ENCODE results near the gene P2RY8.
A peak's percentile ranks its signal among the peaks of the same experiment; 100 is the strongest.

The P2RY8 gene

DNA sequence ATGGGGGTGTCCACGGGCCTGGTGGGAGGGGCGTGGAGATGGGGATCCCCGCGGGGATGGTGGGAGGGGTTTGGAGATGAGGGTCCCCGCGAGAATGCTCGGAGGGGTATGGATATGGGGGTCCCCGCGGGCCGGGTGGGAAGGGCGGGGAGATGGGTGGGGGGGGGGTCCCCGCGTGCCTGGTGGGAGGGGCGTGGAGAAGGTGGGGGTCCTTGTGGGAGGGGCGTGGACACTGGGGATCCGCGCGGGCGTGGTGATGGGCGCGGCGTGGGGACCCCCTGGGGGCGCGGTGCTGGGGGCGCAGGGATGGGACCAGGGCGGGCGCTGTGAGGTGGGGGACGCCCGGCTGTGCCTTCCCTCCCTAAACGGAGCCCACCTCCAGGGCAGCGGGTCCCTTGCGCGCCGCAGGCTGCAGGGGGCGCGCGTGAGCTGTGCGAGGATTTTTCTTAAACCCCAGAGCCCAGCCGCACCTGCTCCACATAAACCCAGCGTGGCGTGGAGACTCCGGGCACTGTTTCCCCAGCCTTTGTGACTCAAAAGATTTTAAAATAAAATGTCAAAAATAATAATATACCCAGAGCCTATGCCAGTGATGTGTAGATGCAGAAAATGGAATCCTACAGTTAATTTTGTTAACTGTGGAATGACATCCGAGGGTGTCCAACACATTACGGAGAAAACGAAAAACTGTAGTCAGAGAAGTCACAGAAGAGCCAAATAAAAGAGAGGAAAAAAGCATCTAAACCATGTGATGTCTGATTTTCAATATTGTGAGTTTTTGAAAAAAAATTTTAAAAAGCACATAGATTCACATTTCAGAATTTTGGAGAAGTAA, 82.8 kb downstream of the P2RY8 start:
- no peak for TF ChIP-seq EZH2 (optimal IDR thresholded peaks at IDR 0.05; ENCODE audit: low read depth, low read length)
- TF ChIP-seq, protein P1, sequence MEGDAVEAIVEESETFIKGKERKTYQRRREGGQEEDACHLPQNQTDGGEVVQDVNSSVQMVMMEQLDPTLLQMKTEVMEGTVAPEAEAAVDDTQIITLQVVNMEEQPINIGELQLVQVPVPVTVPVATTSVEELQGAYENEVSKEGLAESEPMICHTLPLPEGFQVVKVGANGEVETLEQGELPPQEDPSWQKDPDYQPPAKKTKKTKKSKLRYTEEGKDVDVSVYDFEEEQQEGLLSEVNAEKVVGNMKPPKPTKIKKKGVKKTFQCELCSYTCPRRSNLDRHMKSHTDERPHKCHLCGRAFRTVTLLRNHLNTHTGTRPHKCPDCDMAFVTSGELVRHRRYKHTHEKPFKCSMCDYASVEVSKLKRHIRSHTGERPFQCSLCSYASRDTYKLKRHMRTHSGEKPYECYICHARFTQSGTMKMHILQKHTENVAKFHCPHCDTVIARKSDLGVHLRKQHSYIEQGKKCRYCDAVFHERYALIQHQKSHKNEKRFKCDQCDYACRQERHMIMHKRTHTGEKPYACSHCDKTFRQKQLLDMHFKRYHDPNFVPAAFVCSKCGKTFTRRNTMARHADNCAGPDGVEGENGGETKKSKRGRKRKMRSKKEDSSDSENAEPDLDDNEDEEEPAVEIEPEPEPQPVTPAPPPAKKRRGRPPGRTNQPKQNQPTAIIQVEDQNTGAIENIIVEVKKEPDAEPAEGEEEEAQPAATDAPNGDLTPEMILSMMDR (IDR thresholded peaks at IDR 0.05; ENCODE audit: low read length): peak; percentile 74
- Histone ChIP-seq H3K79me2 (ENCODE audit: low read length) (peaks cover 35% of the 10 kb centered on the region), H3K4me2 (ENCODE audit: low read depth, low read length) (peak overlapping the region; percentile 47), H3F3A (ENCODE audit: insufficient read depth, low read length) (no peaks in the 10 kb centered on the region), H3K9ac (ENCODE audit: low read length) (no peak overlapping the region), H3K4me1 (ENCODE audit: low read length) (0 out of 2 replicates have a peak, but pooled peaks cover 9% of the 10 kb centered on the region), H3K36me3 (replicated peaks; ENCODE audit: insufficient read depth, low read length) (no peaks in the 10 kb centered on the region), H3K27me3 (replicated peaks; ENCODE audit: insufficient read depth, low read length) (no peaks in the 10 kb centered on the region), H3K9me3 (replicated peaks; ENCODE audit: insufficient read depth, low read length) (no peaks in the 10 kb centered on the region), H3K9me2 (replicated peaks; ENCODE audit: insufficient read depth, low read length) (no peaks in the 10 kb centered on the region), H3K27ac (ENCODE audit: low read length) (no peak overlapping the region), H4K20me1 (ENCODE audit: insufficient read depth, low read length) (no peaks in the 10 kb centered on the region), H2AFZ (ENCODE audit: low read length) (no peak overlapping the region), H3K4me3 (ENCODE audit: low read length) (peak overlapping the region; percentile 37; the same call in 1 of the 2 replicates)
- peak; percentile 81 for DNase-seq

DNA sequence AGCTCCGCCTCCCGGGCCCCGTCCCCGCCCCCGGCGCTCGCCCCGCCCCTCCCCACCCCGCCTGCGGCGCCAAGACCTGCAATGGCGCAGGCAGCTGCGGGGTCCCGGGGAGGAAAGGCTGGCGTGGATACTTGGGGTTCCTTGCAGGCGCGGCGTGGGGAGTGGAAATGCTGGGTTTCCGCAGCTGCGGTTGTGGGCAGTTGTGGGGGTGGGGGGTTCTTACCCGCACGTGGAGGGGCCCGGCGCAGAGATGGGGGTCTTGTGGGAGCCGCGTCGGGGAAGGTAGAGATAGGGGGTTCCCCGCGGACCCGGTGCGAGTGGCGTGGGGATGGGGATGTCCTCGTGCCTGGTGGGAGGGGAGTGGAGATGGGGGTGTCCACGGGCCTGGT, 83.6 kb downstream of the P2RY8 start:
- no peak for TF ChIP-seq EZH2phosphoT487 (IDR thresholded peaks at IDR 0.05; ENCODE audit: low read length)
- TF ChIP-seq EZH2 (optimal IDR thresholded peaks at IDR 0.05; ENCODE audit: low read depth, low read length): no peak
- TF ChIP-seq, protein P1 (IDR thresholded peaks at IDR 0.05; ENCODE audit: low read length): no peak

DNA sequence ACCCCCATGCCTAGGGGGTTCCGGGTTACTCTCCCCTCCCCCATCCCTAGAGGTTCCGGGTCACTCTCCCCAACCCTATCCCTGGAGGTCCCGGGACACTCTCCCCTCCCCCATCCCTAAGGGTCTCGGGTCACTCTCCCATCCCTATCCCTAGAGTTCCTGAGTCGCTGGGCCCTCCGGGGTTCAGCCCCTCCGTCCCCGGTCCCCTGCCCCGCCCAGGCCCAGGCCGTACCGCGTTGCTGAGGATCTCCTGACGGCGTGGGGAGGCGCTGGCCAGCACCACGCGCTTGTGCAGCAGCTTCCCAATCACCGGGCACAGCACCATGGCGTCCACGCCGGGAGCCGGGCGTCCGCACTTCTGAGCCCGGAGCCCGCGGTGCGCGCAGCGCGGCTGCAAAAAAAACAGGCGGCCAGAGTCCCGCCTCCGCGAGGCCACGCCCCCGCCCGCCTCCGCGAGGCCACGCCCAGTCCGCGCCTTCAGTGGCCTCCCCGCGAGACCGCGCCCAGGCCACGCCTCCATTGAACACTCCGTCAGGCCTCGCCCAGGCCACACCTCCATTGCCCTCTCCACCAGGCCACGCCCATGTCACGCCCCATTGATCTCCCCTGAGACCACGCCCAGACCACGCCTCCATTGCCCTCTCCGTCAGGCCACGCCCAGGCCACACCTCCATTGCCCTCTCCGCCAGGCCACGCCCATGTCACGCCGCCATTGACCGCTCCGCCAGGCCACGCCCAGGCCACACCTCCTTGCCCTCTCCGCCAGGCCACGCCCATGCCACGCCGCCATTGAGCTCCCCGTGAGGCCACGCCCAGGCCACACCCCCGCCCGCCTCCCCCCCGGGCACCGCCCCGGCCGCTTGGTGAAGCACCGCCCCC, 84.2 kb downstream of the P2RY8 start, which contains the start of gene ASMTL:
Gene ASMTL, minus strand, starts transcription at position 394 of the 879 bp plus-strand sequence. Its CDS starts 69 bp downstream, at position 325.
- peak; percentile 92 for DNase-seq

More for the DNA sequence above, 83.6 kb downstream of the P2RY8 start:
- Histone ChIP-seq H3F3A (ENCODE audit: insufficient read depth, low read length) (no peaks in the 10 kb centered on the region), H3K27me3 (replicated peaks; ENCODE audit: insufficient read depth, low read length) (no peaks in the 10 kb centered on the region), H3K9me2 (replicated peaks; ENCODE audit: insufficient read depth, low read length) (no peaks in the 10 kb centered on the region), H3K4me2 (ENCODE audit: low read depth, low read length) (peak overlapping the region; percentile 47; the same call in 1 of the 2 replicates), H3K9ac (ENCODE audit: low read length) (peak overlapping the region; percentile 68), H3K36me3 (replicated peaks; ENCODE audit: insufficient read depth, low read length) (no peaks in the 10 kb centered on the region), H2AFZ (ENCODE audit: low read length) (no peak overlapping the region), H3K9me3 (replicated peaks; ENCODE audit: insufficient read depth, low read length) (no peaks in the 10 kb centered on the region), H3K79me2 (ENCODE audit: low read length) (peaks cover 43% of the 10 kb centered on the region), H4K20me1 (ENCODE audit: insufficient read depth, low read length) (no peaks in the 10 kb centered on the region), H3K27ac (ENCODE audit: low read length) (peak overlapping the region; percentile 81; the same call in 1 of the 2 replicates), H3K4me3 (ENCODE audit: low read length) (peak overlapping the region; percentile 63), H3K4me1 (ENCODE audit: low read length) (0 out of 2 replicates have a peak, but pooled peaks cover 9% of the 10 kb centered on the region)
- no peak for DNase-seq

More for the DNA sequence above, 84.2 kb downstream of the P2RY8 start, which contains the start of gene ASMTL:
- Histone ChIP-seq H3F3A (ENCODE audit: insufficient read depth, low read length) (no peaks in the 10 kb centered on the region), H4K20me1 (ENCODE audit: insufficient read depth, low read length) (no peaks in the 10 kb centered on the region), H3K9ac (ENCODE audit: low read length) (peak within 1 kb of the TSS; percentile 84), H3K27ac (ENCODE audit: low read length) (peak within 1 kb of the TSS; percentile 81; the same call in 1 of the 2 replicates), H3K4me1 (ENCODE audit: low read length) (0 out of 2 replicates have a peak, but pooled peaks cover 9% of the 10 kb centered on the region), H3K4me3 (ENCODE audit: low read length) (peak within 1 kb of the TSS; percentile 88), H3K79me2 (ENCODE audit: low read length) (peaks cover 46% of the 10 kb centered on the region), H3K27me3 (replicated peaks; ENCODE audit: insufficient read depth, low read length) (no peaks in the 10 kb centered on the region), H3K9me2 (replicated peaks; ENCODE audit: insufficient read depth, low read length) (no peaks in the 10 kb centered on the region), H3K36me3 (replicated peaks; ENCODE audit: insufficient read depth, low read length) (no peaks in the 10 kb centered on the region), H3K9me3 (replicated peaks; ENCODE audit: insufficient read depth, low read length) (no peaks in the 10 kb centered on the region), H3K4me2 (ENCODE audit: low read depth, low read length) (peak within 1 kb of the TSS; percentile 52; the same call in 1 of the 2 replicates), H2AFZ (ENCODE audit: low read length) (no peak within 1 kb of the TSS)
- TF ChIP-seq EZH2phosphoT487 (IDR thresholded peaks at IDR 0.05; ENCODE audit: low read length) (no peak), EZH2 (optimal IDR thresholded peaks at IDR 0.05; ENCODE audit: low read depth, low read length) (no peak)
- TF ChIP-seq, protein P1 (IDR thresholded peaks at IDR 0.05; ENCODE audit: low read length): no peak

Data from MM.1S (cell line).